Trophoblast cell (in vitro differentiated cells and primary cell): Measurements from ENCODE around the gene KCNK18.
"Not testable (repeated sequence)": the region's sequence is repeated elsewhere in the genome, so short reads cannot be mapped to it uniquely, and the experiment has no call there.

ENCODE experiments used
- DNase-seq, 2 donors: peaks; one replicate each; pipeline ENCODE4 v3.0.0-alpha.2; 2016
- H2AFZ ChIP-seq: 2 replicates; pipeline ENCODE4 v1.6.1; 2013; ENCODE audit warnings: low read length, moderate library complexity, mild to moderate bottlenecking; ENCODE audit not compliant: insufficient read depth, poor library complexity
- H2AK5ac ChIP-seq: 2 replicates; pipeline ENCODE4 v1.6.1; 2013; ENCODE audit warnings: mild to moderate bottlenecking, low read length
- H2BK120ac ChIP-seq: 2 replicates; pipeline ENCODE4 v1.6.1; 2013; ENCODE audit warnings: low read length, mild to moderate bottlenecking, moderate library complexity; ENCODE audit not compliant: insufficient read depth, poor library complexity
- H2BK12ac ChIP-seq: 2 replicates; pipeline ENCODE4 v1.6.1; 2013; ENCODE audit warnings: mild to moderate bottlenecking, low read length, moderate library complexity
- H2BK5ac ChIP-seq: 2 replicates; pipeline ENCODE4 v1.6.1; 2013; ENCODE audit warnings: low read length, low read depth, moderate library complexity, mild to moderate bottlenecking; ENCODE audit not compliant: poor library complexity
- H3K14ac ChIP-seq: 2 replicates; pipeline ENCODE4 v1.6.1; 2013; ENCODE audit warnings: mild to moderate bottlenecking, low read length
- H3K18ac ChIP-seq: 2 replicates; pipeline ENCODE4 v1.6.1; 2013; ENCODE audit warnings: mild to moderate bottlenecking, low read length
- H3K23ac ChIP-seq: 2 replicates; pipeline ENCODE4 v1.6.1; 2013; ENCODE audit warnings: low read length
- H3K27ac ChIP-seq: 2 replicates; pipeline ENCODE4 v1.5.1; 2013; ENCODE audit warnings: low read depth, mild to moderate bottlenecking, inconsistent platforms, low read length, moderate library complexity
- H3K27me3 ChIP-seq: 2 replicates; pipeline ENCODE4 v1.6.1; 2013; ENCODE audit warnings: inconsistent platforms, mild to moderate bottlenecking, low read length, moderate library complexity; ENCODE audit not compliant: insufficient read depth
- H3K36me3 ChIP-seq, 2 experiments: 1 replicate in 1 of 2; 2 replicates in 1 of 2; pipeline ENCODE4 v1.6.1; 2013; ENCODE audit warnings: low read length in 2 of 2, mild to moderate bottlenecking in 2 of 2, moderate library complexity in 1 of 2; ENCODE audit not compliant: insufficient read depth in 2 of 2, control insufficient read depth in 1 of 2
- H3K4ac ChIP-seq: 2 replicates; pipeline ENCODE4 v1.6.1; 2013; ENCODE audit warnings: low read depth, mild to moderate bottlenecking, low read length, moderate library complexity
- H3K4me1 ChIP-seq, 2 experiments: 1 replicate in 1 of 2; 2 replicates in 1 of 2; pipeline ENCODE4 v1.6.1; 2013; ENCODE audit warnings: low read length in 2 of 2, mild to moderate bottlenecking in 2 of 2, moderate library complexity in 1 of 2; ENCODE audit not compliant: insufficient read depth in 2 of 2, control insufficient read depth in 1 of 2
- H3K4me2 ChIP-seq: 2 replicates; pipeline ENCODE4 v1.6.1; 2013; ENCODE audit warnings: inconsistent platforms, mild to moderate bottlenecking, low read length, moderate library complexity
- H3K4me3 ChIP-seq: 2 replicates; pipeline ENCODE4 v1.5.1; 2013; ENCODE audit warnings: mild to moderate bottlenecking, low read depth, low read length, inconsistent platforms
- H3K79me1 ChIP-seq: one replicate; pipeline ENCODE4 v1.6.1; 2013; ENCODE audit warnings: low read length
- H3K79me2 ChIP-seq: 2 replicates; pipeline ENCODE4 v1.6.1; 2013; ENCODE audit warnings: low read length, mild to moderate bottlenecking; ENCODE audit not compliant: control insufficient read depth, insufficient read depth, poor library complexity
- H3K9ac ChIP-seq: 2 replicates; pipeline ENCODE4 v1.6.1; 2013; ENCODE audit warnings: mild to moderate bottlenecking, low read length
- H3K9me3 ChIP-seq: 2 replicates; pipeline ENCODE4 v1.6.1; 2013; ENCODE audit warnings: low read depth, mild to moderate bottlenecking, control low read depth, inconsistent platforms, low read length; ENCODE audit not compliant: insufficient read depth
- H4K12ac ChIP-seq: 2 replicates; pipeline ENCODE4 v1.6.1; 2013; ENCODE audit warnings: low read depth, mild to moderate bottlenecking, low read length, moderate library complexity
- H4K8ac ChIP-seq: 2 replicates; pipeline ENCODE4 v1.6.1; 2013; ENCODE audit warnings: low read depth, mild to moderate bottlenecking, low read length, moderate library complexity
- H4K91ac ChIP-seq: one replicate; pipeline ENCODE4 v1.6.1; 2013; ENCODE audit warnings: low read depth, mild to moderate bottlenecking, low read length, moderate library complexity
- WGBS: extraction: QIAGEN DNeasy Blood & Tissue Kit; methylation state at CpG from one replicate; pipeline ENCODE4 v1.1.7; 2013; ENCODE audit warnings: missing lambda C conversion rate; ENCODE audit not compliant: insufficient read length, insufficient coverage; ENCODE audit errors: extremely low coverage; 5-methylcytosine and 5-hydroxymethylcytosine counted together

The KCNK18 gene

DNA sequence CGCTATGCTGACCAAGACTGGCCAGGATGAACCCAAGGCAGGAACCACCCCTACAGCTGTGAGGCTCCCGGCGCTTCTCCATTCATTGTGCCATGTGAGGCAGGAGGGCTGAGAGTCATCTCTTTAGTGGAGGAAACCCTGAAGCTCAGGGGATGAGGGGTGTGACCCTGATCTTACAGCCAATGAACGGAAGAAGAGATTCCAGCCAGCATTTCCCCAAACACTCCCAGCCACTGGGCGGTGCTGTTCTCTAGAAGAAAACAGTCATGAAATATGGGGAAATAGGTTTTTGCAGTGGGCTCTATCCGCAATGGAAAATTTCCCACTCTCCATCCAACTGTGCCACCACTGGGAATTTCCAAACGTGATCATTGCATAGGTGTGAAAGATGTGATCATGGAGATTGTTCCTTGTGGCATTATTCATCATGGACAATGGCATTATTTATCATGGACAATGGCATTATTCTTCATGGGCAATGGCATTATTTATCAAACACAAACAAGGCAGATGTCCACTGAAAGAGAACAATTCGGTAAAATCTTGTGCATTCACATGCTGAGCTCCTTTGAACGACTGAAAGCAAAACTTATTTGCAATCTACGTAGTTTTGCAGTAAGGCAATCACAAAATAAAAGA, 29.6 kb downstream of the KCNK18 start:
- Histone ChIP-seq H2AFZ (no peak overlapping the region), H4K12ac (no peak overlapping the region), H2BK120ac (no peak overlapping the region), H3K27ac (no peak overlapping the region), H3K27me3 (no peaks in the 10 kb centered on the region), H3K9ac (no peak overlapping the region), H3K9me3 (peaks cover 6% of the 10 kb centered on the region), H3K79me2 (no peaks in the 10 kb centered on the region), H3K14ac (no peak overlapping the region), H3K4me3 (no peak overlapping the region), H3K79me1 (no peaks in the 10 kb centered on the region), H3K4ac (no peak overlapping the region), H3K4me2 (no peak overlapping the region), H3K36me3 (no peaks in the 10 kb centered on the region), H3K4me1 (no peaks in the 10 kb centered on the region), H3K23ac (no peak overlapping the region), H4K8ac (no peak overlapping the region), H4K91ac (no peak overlapping the region), H2BK5ac (no peak overlapping the region), H2BK12ac (no peak overlapping the region), H2AK5ac (no peak overlapping the region), H3K18ac (no peak overlapping the region)
- WGBS = no CpG with 5 or more reads among the region's 10 CpGs
- DNase-seq = peak in 1 of 2 donors; percentile 32

DNA sequence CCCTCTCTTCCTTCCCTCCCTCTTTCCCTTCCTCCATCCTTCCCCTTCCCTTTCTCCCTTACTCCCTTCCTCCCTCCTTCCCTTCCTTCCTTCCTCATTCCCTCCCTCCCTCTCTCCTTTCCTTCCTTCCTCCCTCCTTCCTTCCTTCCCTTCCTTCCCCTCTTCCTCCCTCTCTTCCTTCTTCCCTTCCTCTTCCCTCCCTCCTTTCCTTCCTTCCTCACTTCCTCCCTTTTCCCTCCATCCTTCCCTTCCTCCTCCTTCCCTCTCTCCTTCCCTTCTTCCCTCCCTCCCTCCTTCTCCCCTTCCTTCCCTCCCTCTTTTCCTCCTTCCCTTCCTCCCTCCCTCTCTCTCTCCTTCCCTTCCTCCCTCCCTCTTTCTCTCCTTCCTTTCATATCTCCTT, 30.9 kb downstream of the KCNK18 start:
- Histone ChIP-seq H3K18ac (no peak overlapping the region), H3K9me3 (peaks cover 8% of the 10 kb centered on the region), H3K14ac (no peak overlapping the region), H3K4me3 (no peak overlapping the region), H3K4me1 (no peaks in the 10 kb centered on the region), H4K8ac (no peak overlapping the region), H3K79me2 (no peaks in the 10 kb centered on the region), H3K36me3 (no peaks in the 10 kb centered on the region), H4K91ac (no peak overlapping the region), H4K12ac (no peak overlapping the region), H2AK5ac (no peak overlapping the region), H2AFZ (no peak overlapping the region), H3K27me3 (no peaks in the 10 kb centered on the region), H3K9ac (no peak overlapping the region), H3K4ac (no peak overlapping the region), H3K27ac (no peak overlapping the region), H3K79me1 (no peaks in the 10 kb centered on the region), H2BK120ac (no peak overlapping the region), H3K23ac (no peak overlapping the region), H3K4me2 (no peak overlapping the region), H2BK12ac (no peak overlapping the region), H2BK5ac (no peak overlapping the region)
- no peak for DNase-seq

- not testable (repeated sequence) for H3K4me1 ChIP-seq
- WGBS = no CpG with 5 or more reads among the region's 4 CpGs
Observed at GRCh38 chr10:117230107-117230506, 32.8 kb downstream of the KCNK18 start.

GRCh38 chr10:117237401-117237991, 40.2 kb downstream of the KCNK18 start:
- no peak overlapping the region for H4K8ac ChIP-seq
- DNase-seq = no peak
- no peak overlapping the region for H2AFZ ChIP-seq
- no peak overlapping the region for H3K14ac ChIP-seq
- H3K4me2 ChIP-seq = no peak overlapping the region
- no peaks in the 10 kb centered on the region for H3K79me2 ChIP-seq
- no peak overlapping the region for H3K9ac ChIP-seq
- no peak overlapping the region for H2BK5ac ChIP-seq
- peaks cover 22% of the 10 kb centered on the region for H3K27me3 ChIP-seq
- no peak overlapping the region for H4K91ac ChIP-seq
- H3K4ac ChIP-seq = no peak overlapping the region
- no peak overlapping the region for H3K27ac ChIP-seq
- H3K23ac ChIP-seq = no peak overlapping the region
- no peak overlapping the region for H3K18ac ChIP-seq
- no peak overlapping the region for H3K4me3 ChIP-seq
- no peak overlapping the region for H2AK5ac ChIP-seq
- H4K12ac ChIP-seq = no peak overlapping the region
- peaks cover 8 to 9% of the 10 kb centered on the region in 2 experiments for H3K4me1 ChIP-seq
- no peaks in the 10 kb centered on the region for H3K36me3 ChIP-seq
- H2BK120ac ChIP-seq = no peak overlapping the region
- H3K9me3 ChIP-seq = no peaks in the 10 kb centered on the region
- WGBS = no CpG with 5 or more reads among the region's 5 CpGs
- H3K79me1 ChIP-seq = no peaks in the 10 kb centered on the region
- no peak overlapping the region for H2BK12ac ChIP-seq

More at GRCh38 chr10:117230107-117230506, 32.8 kb downstream of the KCNK18 start:
- H3K23ac ChIP-seq, H3K27ac ChIP-seq, DNase-seq, H3K14ac ChIP-seq, H2AK5ac ChIP-seq, H3K27me3 ChIP-seq, H3K79me2 ChIP-seq, H4K8ac ChIP-seq, H3K9ac ChIP-seq, H2BK120ac ChIP-seq, H3K36me3 ChIP-seq, H3K9me3 ChIP-seq, H4K12ac ChIP-seq, H2AFZ ChIP-seq, H3K4me3 ChIP-seq, H4K91ac ChIP-seq, H2BK5ac ChIP-seq, H3K79me1 ChIP-seq, H3K4me2 ChIP-seq, H2BK12ac ChIP-seq, H3K4ac ChIP-seq, H3K18ac ChIP-seq: not testable (repeated sequence)
